Sigmoid colon (tissue), 7 donors: ENCODE results near the gene YAP1. TPM values are rescaled to one million over a fixed set of nuclear protein-coding genes. Genes with fewer than 3 reads are reported as not detected.
A peak's percentile ranks its signal among the peaks of the same experiment; 100 is the strongest.

Experiments used
- DNase-seq: peaks from one replicate; pipeline ENCODE4 v3.0.0-alpha.2; 2019
- H3K27ac ChIP-seq, 4 donors: fragments of 200-600 bp; sonication (generic); one replicate each; pipeline ENCODE4 v1.5.1; 2016 to 2019; ENCODE audit warnings: mild to moderate bottlenecking in 1 of 4
- H3K27me3 ChIP-seq, 3 donors: fragments of 200-600 bp; sonication (generic); one replicate each; pipeline ENCODE4 v1.5.1; 2019; ENCODE audit warnings: mild to moderate bottlenecking in 1 of 3
- H3K36me3 ChIP-seq, 4 donors: fragments of 200-600 bp; sonication (generic); one replicate each; pipeline ENCODE4 v1.5.1; 2016 to 2019
- H3K4me1 ChIP-seq, 4 donors: fragments of 200-600 bp; sonication (generic); one replicate each; pipeline ENCODE4 v1.5.1; 2017 to 2019
- H3K4me3 ChIP-seq, 4 donors: fragments of 200-600 bp; sonication (generic); one replicate each; pipeline ENCODE4 v1.5.1; 2017 to 2019; ENCODE audit warnings: mild to moderate bottlenecking in 2 of 4, moderate library complexity in 1 of 4
- H3K9me3 ChIP-seq, 4 donors: fragments of 200-600 bp in 3 of 4; sonication (generic) in 3 of 4; one replicate each; pipeline versions ENCODE4 v1.5.1 to v1.6.1; 2013 to 2019
- EP300 ChIP-seq, 4 donors: sonication (generic); formaldehyde crosslinking; IDR thresholded peaks; one replicate each; pipeline ENCODE4 v1.6.1; 2017; ENCODE audit warnings: antibody characterized with exemption in 4 of 4
- POLR2A ChIP-seq, 2 donors: fragments of 450-650 bp; IDR thresholded peaks; one replicate each; pipeline ENCODE4 v1.6.1; 2016; ENCODE audit warnings: antibody characterized with exemption in 2 of 2, mild to moderate bottlenecking in 2 of 2, moderate library complexity in 2 of 2
- POLR2AphosphoS5 ChIP-seq, 4 donors: sonication (generic); formaldehyde crosslinking; IDR thresholded peaks; one replicate each; pipeline ENCODE4 v1.6.1; 2017; ENCODE audit warnings: antibody characterized with exemption in 4 of 4
- WGBS, 2 donors: extraction: QIAGEN DNeasy Blood & Tissue Kit; methylation state at CpG; one replicate each; pipeline ENCODE4 v1.1.7; 2013; 5-methylcytosine and 5-hydroxymethylcytosine counted together
- intact Hi-C: fragments of 100-400 bp; cut with DNase I; formaldehyde crosslinking; loops from one replicate; pipeline ENCODE4 v1.15.1; 2023
- polyA plus RNA-seq, 3 donors: library from polyadenylated mRNA; stranded (reverse); fragments of 200-250 nt; gene quantifications; one replicate each; pipeline ENCODE4 v1.2.3, GENCODE V29; 2013
- total RNA-seq, 4 donors: library from RNA; depleted of rRNA; stranded (reverse); fragments of >200 nt; gene quantifications; one replicate each; pipeline ENCODE4 v1.1.0, GENCODE V29; 2016
- TF ChIP-seq, protein P1 (sequence below), 4 experiments: fragments of 450-650 bp in 3 of 4; fragments of 200-600 bp in 1 of 4; IDR thresholded peaks; one replicate each; pipeline ENCODE4 v1.5.1; 2016 to 2019; ENCODE audit warnings: antibody characterized with exemption in 4 of 4, mild to moderate bottlenecking in 3 of 4, moderate library complexity in 2 of 4
- donor health status: healthy with polysubstance abuse.
- donor health status: Bipolar disorder and iron deficiency.
- donor health status: healthy.

The YAP1 gene
- total and polyA plus RNA-seq, 7 donors: 12.0 to 239 (median 159) TPM

- 81 to 83% methylated on average over 2 of the region's 2 CpGs for WGBS, 2 donors
- no peak for DNase-seq
- Histone ChIP-seq H3K9me3 (no peaks in the 10 kb centered on the region), H3K27me3 (no peaks in the 10 kb centered on the region), H3K4me3 (no peak overlapping the region), H3K36me3 (no peaks in the 10 kb centered on the region), H3K4me1 (peaks cover 0 to 72% (median 36%) of the 10 kb centered on the region in 4 donors), H3K27ac (peak overlapping the region in 2 of 4 donors; percentile 27 to 59)
- intact Hi-C loops: no loop called here
- no peak for TF ChIP-seq POLR2AphosphoS5 (IDR thresholded peaks at IDR 0.05)
- no peak for TF ChIP-seq EP300 (IDR thresholded peaks at IDR 0.05)
- no peak for TF ChIP-seq POLR2A (IDR thresholded peaks at IDR 0.05)
- TF ChIP-seq, protein P1, sequence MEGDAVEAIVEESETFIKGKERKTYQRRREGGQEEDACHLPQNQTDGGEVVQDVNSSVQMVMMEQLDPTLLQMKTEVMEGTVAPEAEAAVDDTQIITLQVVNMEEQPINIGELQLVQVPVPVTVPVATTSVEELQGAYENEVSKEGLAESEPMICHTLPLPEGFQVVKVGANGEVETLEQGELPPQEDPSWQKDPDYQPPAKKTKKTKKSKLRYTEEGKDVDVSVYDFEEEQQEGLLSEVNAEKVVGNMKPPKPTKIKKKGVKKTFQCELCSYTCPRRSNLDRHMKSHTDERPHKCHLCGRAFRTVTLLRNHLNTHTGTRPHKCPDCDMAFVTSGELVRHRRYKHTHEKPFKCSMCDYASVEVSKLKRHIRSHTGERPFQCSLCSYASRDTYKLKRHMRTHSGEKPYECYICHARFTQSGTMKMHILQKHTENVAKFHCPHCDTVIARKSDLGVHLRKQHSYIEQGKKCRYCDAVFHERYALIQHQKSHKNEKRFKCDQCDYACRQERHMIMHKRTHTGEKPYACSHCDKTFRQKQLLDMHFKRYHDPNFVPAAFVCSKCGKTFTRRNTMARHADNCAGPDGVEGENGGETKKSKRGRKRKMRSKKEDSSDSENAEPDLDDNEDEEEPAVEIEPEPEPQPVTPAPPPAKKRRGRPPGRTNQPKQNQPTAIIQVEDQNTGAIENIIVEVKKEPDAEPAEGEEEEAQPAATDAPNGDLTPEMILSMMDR (IDR thresholded peaks at IDR 0.05): no peak
Observed at GRCh38 chr11:102147632-102148031, 37.4 kb downstream of the YAP1 start.

DNA sequence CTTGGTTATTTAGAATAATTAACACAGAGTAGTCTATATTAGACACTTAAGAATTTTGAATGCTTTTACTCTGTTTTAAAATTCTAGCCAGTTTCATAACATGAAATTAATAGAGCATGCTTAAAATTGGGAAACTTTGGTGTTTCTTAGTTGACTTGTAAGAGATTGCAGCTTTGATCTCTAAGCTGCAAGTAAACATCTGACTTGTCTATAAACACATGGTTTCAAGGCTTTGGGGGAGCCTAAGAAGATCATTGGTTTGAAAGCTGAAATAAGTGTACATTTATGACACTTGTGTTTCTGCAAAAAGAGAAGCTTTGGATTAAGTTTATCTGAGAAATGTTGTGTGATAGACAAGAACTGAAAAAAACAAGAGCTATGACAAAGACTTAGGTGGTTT is 37.8 kb downstream of the YAP1 start:
- H3K4me3 ChIP-seq: no peak overlapping the region
- intact Hi-C loops: no loop called here
- no peaks in the 10 kb centered on the region for H3K36me3 ChIP-seq
- DNase-seq: no peak
- H3K4me1 ChIP-seq: peaks cover 0 to 68% (median 35%) of the 10 kb centered on the region in 4 donors
- no peak overlapping the region for H3K27ac ChIP-seq
- TF ChIP-seq POLR2AphosphoS5 (IDR thresholded peaks at IDR 0.05) (no peak), EP300 (IDR thresholded peaks at IDR 0.05) (no peak), POLR2A (IDR thresholded peaks at IDR 0.05) (no peak)
- TF ChIP-seq, protein P1 (IDR thresholded peaks at IDR 0.05): no peak
- H3K27me3 ChIP-seq: no peaks in the 10 kb centered on the region
- H3K9me3 ChIP-seq: no peaks in the 10 kb centered on the region

DNA sequence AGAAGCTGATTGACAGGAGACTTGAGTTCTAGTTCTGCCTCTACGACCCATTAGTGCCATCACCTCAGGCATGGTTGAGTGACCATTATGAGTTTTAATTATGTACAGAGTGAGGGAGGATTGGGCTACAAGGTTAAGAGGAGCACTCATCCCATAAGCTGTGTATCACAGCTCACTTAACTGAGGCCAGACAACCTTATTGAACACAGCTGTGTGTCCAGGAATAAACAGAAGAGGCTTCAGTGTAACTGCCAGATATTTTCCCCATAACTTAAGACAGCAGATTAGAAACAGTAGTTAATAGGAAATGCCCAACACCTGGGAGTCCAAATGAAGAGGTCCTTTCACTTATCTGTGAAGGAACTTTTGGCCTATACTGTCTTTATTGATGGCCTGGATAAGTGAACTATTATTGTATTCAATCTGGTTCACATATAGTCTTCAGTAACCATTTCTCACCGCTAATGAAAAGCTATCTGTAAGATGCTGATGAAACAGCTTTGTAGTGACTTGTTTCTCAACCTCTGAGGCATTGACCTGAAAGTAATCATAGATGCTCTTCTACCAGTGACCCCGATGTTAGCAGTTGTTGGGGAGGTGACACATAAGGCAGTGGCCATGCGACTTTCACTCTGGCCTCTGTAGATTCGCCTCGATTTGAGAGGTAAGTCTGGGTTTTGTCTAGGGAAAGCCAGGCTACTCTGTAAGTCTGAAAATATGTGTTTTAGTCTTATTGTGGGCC is 41.7 kb downstream of the YAP1 start:
- intact Hi-C loops: no loop called here
- Histone ChIP-seq H3K9me3 (no peaks in the 10 kb centered on the region), H3K36me3 (no peaks in the 10 kb centered on the region), H3K4me3 (no peak overlapping the region), H3K4me1 (peaks cover 0 to 64% (median 36%) of the 10 kb centered on the region in 4 donors), H3K27ac (no peak overlapping the region), H3K27me3 (no peaks in the 10 kb centered on the region)
- TF ChIP-seq POLR2A (IDR thresholded peaks at IDR 0.05) (no peak), EP300 (IDR thresholded peaks at IDR 0.05) (no peak), POLR2AphosphoS5 (IDR thresholded peaks at IDR 0.05) (no peak)
- TF ChIP-seq, protein P1 (IDR thresholded peaks at IDR 0.05): no peak
- 95 to 96% methylated on average over 6 of the region's 6 CpGs for WGBS, 2 donors
- no peak for DNase-seq

DNA sequence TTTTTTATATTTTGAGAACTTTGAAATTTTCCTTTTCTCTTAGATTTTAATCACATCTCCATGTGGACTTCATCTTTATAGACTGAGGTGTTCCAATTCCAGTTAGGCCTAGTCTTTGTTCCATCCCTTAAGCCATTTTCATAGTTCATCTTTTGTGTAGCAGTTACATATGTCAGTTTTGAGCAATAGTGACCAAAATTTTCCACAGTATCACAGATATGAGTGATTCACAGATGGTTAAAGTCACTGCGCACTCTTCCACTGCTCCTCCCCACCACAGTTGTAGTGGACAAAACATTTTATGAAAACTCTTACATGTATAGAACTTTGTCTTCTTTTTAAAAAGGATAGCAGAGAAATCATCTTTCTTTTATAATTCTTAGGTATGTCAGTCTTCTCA is 42.8 kb downstream of the YAP1 start:
- H3K27me3 ChIP-seq: no peaks in the 10 kb centered on the region
- peaks cover 0 to 69% (median 42%) of the 10 kb centered on the region in 4 donors for H3K4me1 ChIP-seq
- H3K36me3 ChIP-seq: no peaks in the 10 kb centered on the region
- no peak for TF ChIP-seq EP300 (IDR thresholded peaks at IDR 0.05)
- TF ChIP-seq, protein P1 (IDR thresholded peaks at IDR 0.05): no peak
- H3K27ac ChIP-seq: no peak overlapping the region
- H3K9me3 ChIP-seq: no peaks in the 10 kb centered on the region
- no peak overlapping the region for H3K4me3 ChIP-seq
- no peak for DNase-seq
- intact Hi-C loops: no loop called here
- WGBS, 2 donors: 97 to 99% methylated on average over 1 of the region's 1 CpG
